ENCODE data around the gene ITPRIPL2. TPM values are rescaled to one million over a fixed set of nuclear protein-coding genes. Genes with fewer than 3 reads are reported as not detected.
A peak's percentile ranks its signal among the peaks of the same experiment; 100 is the strongest.

ITPRIPL2 gene
- total RNA-seq, 6 experiments from 2014 or later, result 36.3 to 56.9 (median 43.1) TPM

DNA sequence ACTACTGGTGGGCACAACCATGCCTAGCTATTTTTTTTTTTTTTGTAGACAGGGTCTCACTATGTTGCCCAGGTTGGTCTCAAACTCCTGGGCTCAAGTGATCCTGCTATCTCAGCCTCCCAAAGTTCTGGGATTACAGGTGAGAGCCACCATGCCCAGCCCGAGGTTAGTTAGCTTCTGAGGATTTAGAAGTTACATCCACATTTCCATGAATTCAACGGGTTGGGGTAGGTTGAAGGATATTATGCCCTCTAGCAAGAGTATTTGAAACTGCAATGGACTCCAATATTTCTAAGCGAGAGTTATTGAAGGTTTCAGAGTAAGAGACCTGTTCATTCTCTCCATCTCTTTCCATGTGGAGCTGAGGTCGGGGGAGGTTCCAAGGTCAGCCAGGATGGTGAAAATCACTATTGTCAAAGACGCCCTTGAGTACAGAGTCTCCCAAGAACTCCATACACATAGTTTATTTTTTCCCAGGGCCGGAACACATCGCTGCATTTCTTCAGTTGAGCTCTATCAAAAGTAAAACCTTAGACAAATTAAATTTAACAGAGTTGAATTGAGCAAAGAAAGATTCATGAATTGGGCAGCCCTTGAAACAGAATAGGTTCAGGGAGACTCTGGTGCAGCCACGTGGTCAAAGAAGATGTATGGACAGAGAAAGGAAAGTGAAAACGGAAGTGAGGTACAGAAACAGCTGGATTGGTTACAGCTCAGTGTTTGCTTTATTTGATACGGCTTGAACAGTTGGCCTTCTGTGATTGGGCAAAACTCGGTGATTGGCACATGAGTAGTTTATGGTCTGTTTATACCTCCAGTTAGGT is 19.0 kb upstream of the ITPRIPL2 start:
- Mint-ChIP-seq H3K4me3 (no peak overlapping the region), H3K9me3 (peaks cover 15% of the 10 kb centered on the region), H3K27ac (no peak overlapping the region), H3K4me1 (ENCODE audit: low read depth) (peaks cover 41% of the 10 kb centered on the region), H3K27me3 (ENCODE audit: insufficient read depth) (peaks cover 2% of the 10 kb centered on the region; the same call in 1 of the 2 replicates), H3K36me3 (ENCODE audit: low read depth) (peaks cover 18% of the 10 kb centered on the region)
- DNase-seq, result peak; percentile 22
- TF ChIP-seq, protein P1, sequence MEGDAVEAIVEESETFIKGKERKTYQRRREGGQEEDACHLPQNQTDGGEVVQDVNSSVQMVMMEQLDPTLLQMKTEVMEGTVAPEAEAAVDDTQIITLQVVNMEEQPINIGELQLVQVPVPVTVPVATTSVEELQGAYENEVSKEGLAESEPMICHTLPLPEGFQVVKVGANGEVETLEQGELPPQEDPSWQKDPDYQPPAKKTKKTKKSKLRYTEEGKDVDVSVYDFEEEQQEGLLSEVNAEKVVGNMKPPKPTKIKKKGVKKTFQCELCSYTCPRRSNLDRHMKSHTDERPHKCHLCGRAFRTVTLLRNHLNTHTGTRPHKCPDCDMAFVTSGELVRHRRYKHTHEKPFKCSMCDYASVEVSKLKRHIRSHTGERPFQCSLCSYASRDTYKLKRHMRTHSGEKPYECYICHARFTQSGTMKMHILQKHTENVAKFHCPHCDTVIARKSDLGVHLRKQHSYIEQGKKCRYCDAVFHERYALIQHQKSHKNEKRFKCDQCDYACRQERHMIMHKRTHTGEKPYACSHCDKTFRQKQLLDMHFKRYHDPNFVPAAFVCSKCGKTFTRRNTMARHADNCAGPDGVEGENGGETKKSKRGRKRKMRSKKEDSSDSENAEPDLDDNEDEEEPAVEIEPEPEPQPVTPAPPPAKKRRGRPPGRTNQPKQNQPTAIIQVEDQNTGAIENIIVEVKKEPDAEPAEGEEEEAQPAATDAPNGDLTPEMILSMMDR (IDR thresholded peaks at IDR 0.05), result peak; percentile 31; the same call in 1 of the 2 replicates

DNA sequence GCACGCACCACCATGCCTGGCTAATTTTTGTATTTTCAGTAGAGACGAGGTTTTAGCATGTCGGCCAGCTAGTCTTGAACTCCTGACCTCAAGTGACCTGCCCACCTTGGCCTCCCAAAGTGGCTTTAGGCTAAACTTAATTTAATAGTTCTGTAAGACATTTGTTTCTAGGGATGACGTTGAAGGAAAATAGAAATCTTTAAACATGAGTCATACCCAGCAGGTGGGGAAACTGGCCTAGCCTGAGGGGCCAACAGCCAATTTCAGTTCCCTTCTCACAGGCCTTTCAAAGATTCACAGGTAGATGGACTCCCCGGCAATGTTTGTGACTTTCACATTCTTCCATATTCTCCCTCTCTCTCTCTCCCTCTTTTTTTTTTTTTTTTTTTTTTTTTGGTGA is 18.1 kb upstream of the ITPRIPL2 start:
- Mint-ChIP-seq H3K27me3 (ENCODE audit: insufficient read depth) (peaks cover 2% of the 10 kb centered on the region; the same call in 1 of the 2 replicates), H3K36me3 (ENCODE audit: low read depth) (peaks cover 18% of the 10 kb centered on the region), H3K4me3 (no peak overlapping the region), H3K9me3 (peaks cover 15% of the 10 kb centered on the region), H3K4me1 (ENCODE audit: low read depth) (peaks cover 41% of the 10 kb centered on the region), H3K27ac (no peak overlapping the region)
- DNase-seq, result no peak
- TF ChIP-seq, protein P1 (IDR thresholded peaks at IDR 0.05), result no peak

DNA sequence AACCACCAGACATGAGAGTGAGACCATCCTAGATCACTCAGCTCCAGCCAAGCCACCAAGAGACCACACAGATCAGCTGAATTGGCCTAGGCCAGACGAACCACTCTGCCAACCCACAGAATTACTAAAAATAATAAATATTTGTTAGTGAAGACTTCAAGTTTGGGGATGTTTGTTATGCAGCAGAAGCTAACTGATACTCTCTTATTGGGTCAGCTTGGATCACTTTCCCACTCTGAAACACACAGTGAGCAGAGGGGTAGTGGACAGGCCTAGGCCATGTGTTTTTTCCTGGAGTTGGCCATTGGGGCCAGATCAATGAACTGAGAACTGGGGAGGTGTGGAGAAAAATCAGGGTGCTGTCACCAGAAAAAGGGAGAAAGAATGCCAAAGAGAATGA is 15.6 kb upstream of the ITPRIPL2 start:
- Mint-ChIP-seq H3K4me1 (ENCODE audit: low read depth) (peaks cover 27% of the 10 kb centered on the region), H3K27me3 (ENCODE audit: insufficient read depth) (no peaks in the 10 kb centered on the region; the same call in none of the 2 replicates), H3K4me3 (no peak overlapping the region), H3K9me3 (peaks cover 7% of the 10 kb centered on the region; the same call in 1 of the 2 replicates), H3K27ac (no peak overlapping the region), H3K36me3 (ENCODE audit: low read depth) (peaks cover 7% of the 10 kb centered on the region; the same call in 1 of the 2 replicates)
- TF ChIP-seq, protein P1 (IDR thresholded peaks at IDR 0.05), result no peak
- no peak for DNase-seq

DNA sequence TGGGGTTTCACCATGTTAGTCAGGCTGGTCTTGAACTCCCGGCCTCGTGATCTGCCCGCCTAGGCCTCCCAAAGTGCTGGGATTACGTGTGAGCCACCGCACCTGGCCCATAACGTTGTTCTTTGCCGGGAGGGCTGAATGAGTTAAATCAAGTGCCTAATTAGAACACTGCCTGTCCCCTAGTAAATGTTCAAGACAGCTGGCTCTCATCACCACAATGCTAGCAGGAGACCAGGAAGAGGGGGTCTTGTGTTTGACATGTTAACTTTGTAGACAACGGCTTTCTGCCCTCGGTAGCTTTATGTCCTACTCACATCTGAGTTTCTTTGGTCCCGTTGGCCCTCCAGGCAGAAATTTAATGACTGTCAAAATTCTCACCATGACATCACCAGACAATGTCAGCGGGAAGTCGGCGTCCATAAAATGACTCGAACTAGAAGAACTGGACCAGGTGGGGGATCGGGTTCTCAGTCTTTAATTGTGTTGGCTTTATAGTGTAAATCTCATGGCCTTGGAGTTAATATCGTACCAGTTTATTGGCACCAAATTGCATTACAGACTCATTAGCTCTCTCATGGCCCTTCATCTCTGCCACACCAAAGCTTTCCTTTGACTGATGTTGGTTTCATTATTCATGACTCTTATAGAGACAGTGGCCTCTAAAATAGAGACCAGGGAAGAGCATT is 11.4 kb upstream of the ITPRIPL2 start:
- Mint-ChIP-seq H3K27me3 (ENCODE audit: insufficient read depth) (no peaks in the 10 kb centered on the region; the same call in 1 of the 2 replicates), H3K27ac (no peak overlapping the region), H3K4me3 (0 out of 2 replicates have a peak overlapping the region, but pooled peaks have one; percentile 4), H3K36me3 (ENCODE audit: low read depth) (peaks cover 7% of the 10 kb centered on the region; the same call in 1 of the 2 replicates), H3K4me1 (ENCODE audit: low read depth) (peaks cover 12% of the 10 kb centered on the region), H3K9me3 (peaks cover 7% of the 10 kb centered on the region; the same call in 1 of the 2 replicates)
- no peak for DNase-seq
- TF ChIP-seq, protein P1 (IDR thresholded peaks at IDR 0.05), result no peak

DNA sequence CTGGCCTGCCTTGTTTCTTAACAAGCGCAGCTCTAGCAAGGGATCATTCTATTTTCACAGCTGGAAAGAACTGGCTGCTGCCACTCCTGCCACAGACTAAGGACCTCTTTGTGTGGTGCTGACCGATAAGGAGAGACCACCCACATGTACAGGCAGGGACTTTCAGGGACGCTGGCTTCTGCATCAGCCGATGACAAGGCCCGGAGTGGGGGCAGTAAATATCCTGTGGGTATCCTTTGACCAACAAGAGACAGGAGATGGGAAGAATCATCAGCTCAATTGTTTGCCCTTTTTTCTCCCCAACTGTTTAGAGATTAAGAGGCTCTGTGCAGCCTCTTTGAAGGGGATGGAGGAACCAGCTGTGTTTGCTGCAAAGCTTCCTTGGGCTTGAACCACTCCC is 9.2 kb upstream of the ITPRIPL2 start:
- Mint-ChIP-seq H3K4me3 (no peak overlapping the region), H3K4me1 (ENCODE audit: low read depth) (peaks cover 23% of the 10 kb centered on the region), H3K9me3 (no peaks in the 10 kb centered on the region), H3K27ac (no peak overlapping the region), H3K36me3 (ENCODE audit: low read depth) (no peaks in the 10 kb centered on the region), H3K27me3 (ENCODE audit: insufficient read depth) (no peaks in the 10 kb centered on the region; the same call in 1 of the 2 replicates)
- DNase-seq, result no peak
- TF ChIP-seq, protein P1 (IDR thresholded peaks at IDR 0.05), result no peak

Measured in HFFc6 (cell line).